ENCODE data around the gene ANKHD1.

ANKHD1 gene

GRCh38 chr5:140400730-140401361 lies 787 bp upstream of the ANKHD1 start (continued):
- TF ChIP-seq ZBTB10 (tag by site-specific recombination; IDR thresholded peaks at IDR 0.05) (peak; percentile 87), TRIM28 (IDR thresholded peaks at IDR 0.05; ENCODE audit: borderline replicate concordance, low read length) (no peak; the same call in 1 of the 2 replicates), ZBTB1 (tag by site-specific recombination; IDR thresholded peaks at IDR 0.05) (no peak), KLF9 (tag by site-specific recombination; IDR thresholded peaks at IDR 0.05; ENCODE audit: low read depth) (no peak), ZNF302 (tag by site-specific recombination; IDR thresholded peaks at IDR 0.05; ENCODE audit: low read depth) (no peak), INSM2 (tag by site-specific recombination; IDR thresholded peaks at IDR 0.05) (peak; percentile 69; the same call in 1 of the 2 replicates), ZFHX2 (tag by site-specific recombination; conservative IDR thresholded peaks at IDR 0.05) (no peak), ZNF600 (tag by site-specific recombination; IDR thresholded peaks at IDR 0.05) (peak; percentile 97), ZNF18 (tag by site-specific recombination; IDR thresholded peaks at IDR 0.05) (no peak), ZFP41 (tag by site-specific recombination; IDR thresholded peaks at IDR 0.05; ENCODE audit: borderline replicate concordance) (no peak), ZNF610 (tag by site-specific recombination; IDR thresholded peaks at IDR 0.05; ENCODE audit: borderline replicate concordance) (peak; percentile 62), EGR2 (tag by site-specific recombination; IDR thresholded peaks at IDR 0.05; ENCODE audit: low read depth) (no peak), ZNF112 (tag by site-specific recombination; IDR thresholded peaks at IDR 0.05) (no peak), GLIS2 (tag by site-specific recombination; IDR thresholded peaks at IDR 0.05) (peak; percentile 84), ZNF747 (tag by site-specific recombination; IDR thresholded peaks at IDR 0.05) (no peak), PRDM6 (tag by site-specific recombination; IDR thresholded peaks at IDR 0.05) (no peak), KLF10 (tag by site-specific recombination; IDR thresholded peaks at IDR 0.05) (no peak; the same call in 1 of the 2 replicates), ZNF2 (tag by site-specific recombination; IDR thresholded peaks at IDR 0.05) (peak; percentile 86), ZNF350 (tag by site-specific recombination; IDR thresholded peaks at IDR 0.05) (no peak), ZNF521 (tag by site-specific recombination; IDR thresholded peaks at IDR 0.05) (no peak), ZNF221 (tag by site-specific recombination; IDR thresholded peaks at IDR 0.05; ENCODE audit: borderline replicate concordance) (no peak), WT1 (tag by site-specific recombination; IDR thresholded peaks at IDR 0.05) (no peak; the same call in 1 of the 2 replicates), ZNF157 (tag by site-specific recombination; IDR thresholded peaks at IDR 0.05) (no peak), MYNN (tag by site-specific recombination; IDR thresholded peaks at IDR 0.05; ENCODE audit: borderline replicate concordance) (no peak), MEIS1 (CRISPR knock-in tag; IDR thresholded peaks at IDR 0.05; ENCODE audit: borderline replicate concordance) (no peak), ZNF473 (tag by site-specific recombination; IDR thresholded peaks at IDR 0.05) (no peak), GFI1B (tag by site-specific recombination; IDR thresholded peaks at IDR 0.05) (no peak), ZNF23 (tag by site-specific recombination; IDR thresholded peaks at IDR 0.05; ENCODE audit: borderline replicate concordance) (no peak), ZNF639 (tag by site-specific recombination; IDR thresholded peaks at IDR 0.05) (no peak), ZNF37A (tag by site-specific recombination; IDR thresholded peaks at IDR 0.05) (no peak), ZNF202 (tag by site-specific recombination; IDR thresholded peaks at IDR 0.05; ENCODE audit: borderline replicate concordance) (no peak), ZBTB48 (tag by site-specific recombination; IDR thresholded peaks at IDR 0.05) (peak; percentile 68), YY1 (tag by site-specific recombination; IDR thresholded peaks at IDR 0.05) (peak; percentile 65; the same call in 1 of the 2 replicates), OVOL3 (tag by site-specific recombination; IDR thresholded peaks at IDR 0.05) (no peak)

All from HEK293 (cell line).